H1 (cell line): ENCODE results near the gene LRRC32. TPM values are rescaled to one million over a fixed set of nuclear protein-coding genes. Genes with fewer than 3 reads are reported as not detected.

Experiments used
- CTCF ChIA-PET: fragments of 300-600 bp; sonication (Branson Sonifier 250); formaldehyde crosslinking; loops from one replicate; lab custom pipeline; 2021; ENCODE audit not compliant: partially characterized antibody; lab: Charles Lee
- POLR2A ChIA-PET: fragments of 300-600 bp; sonication (Branson Sonifier 250); formaldehyde crosslinking; loops from one replicate; lab custom pipeline; 2021; ENCODE audit warnings: inconsistent platforms; ENCODE audit not compliant: partially characterized antibody; lab: Charles Lee
- DNase-seq, 2 experiments: peaks; one replicate each; pipeline versions ENCODE4 v3.0.0 to v3.0.0-alpha.2; 2010 to 2022; ENCODE audit warnings: low spot score in 2 of 2, low read depth in 1 of 2, mixed read lengths in 1 of 2
- FAIRE-seq: peaks from 2 replicates; lab custom pipeline; 2011; peaks lifted over from hg19 to GRCh38; lab: Jason Lieb, UNC
- H2AFZ ChIP-seq: 2 replicates; pipeline ENCODE4 v1.8.1; 2012; ENCODE audit warnings: low read length, inconsistent platforms
- H2AK5ac ChIP-seq: 2 replicates; pipeline ENCODE4 v1.6.1; 2013; ENCODE audit warnings: low read depth, low read length
- H2BK120ac ChIP-seq: replicated peaks from 2 replicates; pipeline ENCODE3; 2013; ENCODE audit warnings: low read depth, low read length, inconsistent platforms
- H2BK12ac ChIP-seq: 2 replicates; pipeline ENCODE4 v1.6.1; 2013; ENCODE audit warnings: low read depth, low read length
- H2BK15ac ChIP-seq: 2 replicates; pipeline ENCODE4 v1.6.1; 2013; ENCODE audit warnings: low read length
- H2BK20ac ChIP-seq: 2 replicates; pipeline ENCODE4 v1.6.1; 2013; ENCODE audit warnings: low read length
- H2BK5ac ChIP-seq: 2 replicates; pipeline ENCODE4 v1.6.1; 2013; ENCODE audit warnings: low read depth, low read length
- H3K14ac ChIP-seq: 2 replicates; pipeline ENCODE4 v1.6.1; 2013; ENCODE audit warnings: inconsistent platforms; ENCODE audit not compliant: insufficient read length
- H3K18ac ChIP-seq: 2 replicates; pipeline ENCODE4 v1.6.1; 2013; ENCODE audit warnings: low read length; ENCODE audit errors: extremely low read depth
- H3K23ac ChIP-seq: 2 replicates; pipeline ENCODE4 v1.6.1; 2013; ENCODE audit warnings: inconsistent platforms; ENCODE audit not compliant: insufficient read length
- H3K23me2 ChIP-seq: 2 replicates; pipeline ENCODE4 v1.6.1; 2013; ENCODE audit warnings: low read depth, low read length
- H3K27ac ChIP-seq: 2 replicates; pipeline ENCODE4 v1.6.1; 2011; ENCODE audit warnings: low read depth, low read length, inconsistent platforms
- H3K27me3 ChIP-seq, 4 experiments: replicated peaks in 1 of 4; 1 replicate in 1 of 4; 2 replicates in 3 of 4; pipeline versions ENCODE4 v1.6.1 to v1.8.1; 2011 to 2013; ENCODE audit warnings: low read length in 3 of 4, mild to moderate bottlenecking in 3 of 4, inconsistent platforms in 2 of 4, mixed read lengths in 2 of 4, moderate library complexity in 1 of 4; ENCODE audit not compliant: control insufficient read depth in 3 of 4, insufficient read depth in 3 of 4; ENCODE audit errors: extremely low read depth in 1 of 4
- H3K36me3 ChIP-seq, 4 experiments: 2 replicates each; pipeline versions ENCODE4 v1.6.1 to v1.8.1; 2011 to 2013; ENCODE audit warnings: mild to moderate bottlenecking in 4 of 4, low read length in 3 of 4, moderate library complexity in 2 of 4, control low read depth in 1 of 4, inconsistent platforms in 1 of 4; ENCODE audit not compliant: insufficient read depth in 4 of 4, control insufficient read depth in 2 of 4
- H3K4ac ChIP-seq: replicated peaks from 2 replicates; pipeline ENCODE3; 2013; ENCODE audit warnings: low read length, low read depth, mixed read lengths, inconsistent platforms; ENCODE audit not compliant: insufficient read length
- H3K4me1 ChIP-seq, 4 experiments: replicated peaks in 1 of 4; 1 replicate in 1 of 4; 2 replicates in 3 of 4; pipeline versions ENCODE4 v1.6.1 to v1.8.1; 2011 to 2013; ENCODE audit warnings: low read length in 3 of 4, inconsistent platforms in 2 of 4, mixed read lengths in 1 of 4; ENCODE audit not compliant: insufficient read depth in 4 of 4, control insufficient read depth in 3 of 4
- H3K4me2 ChIP-seq, 2 experiments: 2 replicates each; pipeline versions ENCODE4 v1.6.1 to v1.8.1; 2011 to 2013; ENCODE audit warnings: low read depth in 2 of 2, low read length in 2 of 2, control low read depth in 1 of 2, inconsistent platforms in 1 of 2, mild to moderate bottlenecking in 1 of 2; ENCODE audit not compliant: insufficient read depth in 1 of 2
- H3K4me3 ChIP-seq, 4 experiments: fragments of 200-600, 300-600 bp in 1 of 4; sonication (generic), shearing (Covaris generic), sonication (Bioruptor Twin) in 1 of 4; 2 replicates each; pipeline versions ENCODE4 v1.5.1 to v1.8.1; 2011 to 2016; ENCODE audit warnings: low read length in 4 of 4, low read depth in 3 of 4, control low read depth in 2 of 4, inconsistent platforms in 2 of 4, mild to moderate bottlenecking in 2 of 4, mixed read lengths in 1 of 4, moderate library complexity in 1 of 4; ENCODE audit not compliant: insufficient read depth in 2 of 4; ENCODE audit errors: extremely low read depth in 1 of 4
- H3K56ac ChIP-seq: replicated peaks from 2 replicates; pipeline ENCODE3; 2013; ENCODE audit warnings: low read depth, mild to moderate bottlenecking, mixed read lengths, low read length, inconsistent platforms; ENCODE audit not compliant: insufficient read length
- H3K79me1 ChIP-seq: 2 replicates; pipeline ENCODE4 v1.6.1; 2013; ENCODE audit warnings: low read depth, low read length, control low read depth
- H3K79me2 ChIP-seq, 2 experiments: 2 replicates each; pipeline versions ENCODE4 v1.6.1 to v1.8.1; 2012 to 2013; ENCODE audit warnings: low read length in 2 of 2, mild to moderate bottlenecking in 2 of 2, inconsistent platforms in 1 of 2; ENCODE audit not compliant: insufficient read depth in 2 of 2, control insufficient read depth in 1 of 2
- H3K9ac ChIP-seq, 4 experiments: replicated peaks in 1 of 4; 1 replicate in 1 of 4; 2 replicates in 3 of 4; pipeline versions ENCODE4 v1.6.1 to v1.8.1; 2011 to 2013; ENCODE audit warnings: low read depth in 3 of 4, low read length in 3 of 4, control low read depth in 2 of 4, mild to moderate bottlenecking in 2 of 4, moderate library complexity in 2 of 4, inconsistent platforms in 1 of 4; ENCODE audit errors: extremely low read depth in 1 of 4
- H3K9me3 ChIP-seq, 2 experiments: 2 replicates each; pipeline versions ENCODE4 v1.6.1 to v1.8.1; 2012 to 2013; ENCODE audit warnings: mild to moderate bottlenecking in 2 of 2, moderate library complexity in 2 of 2, control low read depth in 1 of 2, inconsistent platforms in 1 of 2, low read depth in 1 of 2, low read length in 1 of 2, mixed read lengths in 1 of 2; ENCODE audit not compliant: insufficient read depth in 2 of 2
- H4K20me1 ChIP-seq, 2 experiments: replicated peaks in 1 of 2; 2 replicates each; pipeline versions ENCODE3 to v1.8.1; 2011 to 2013; ENCODE audit warnings: inconsistent platforms in 2 of 2, low read length in 2 of 2, mild to moderate bottlenecking in 1 of 2; ENCODE audit not compliant: insufficient read depth in 2 of 2, control insufficient read depth in 1 of 2
- H4K5ac ChIP-seq: 2 replicates; pipeline ENCODE4 v1.6.1; 2013; ENCODE audit warnings: low read length, low read depth, mixed read lengths, inconsistent platforms; ENCODE audit not compliant: insufficient read length
- H4K8ac ChIP-seq: 2 replicates; pipeline ENCODE4 v1.8.0; 2013; ENCODE audit warnings: mild to moderate bottlenecking, moderate library complexity, low read length, inconsistent platforms; ENCODE audit not compliant: insufficient read depth; ENCODE audit errors: extremely low read depth
- H4K91ac ChIP-seq: replicated peaks from 2 replicates; pipeline ENCODE3; 2013; ENCODE audit warnings: low read length, mixed read lengths, inconsistent platforms; ENCODE audit not compliant: insufficient read length
- CBX5 ChIP-seq: fragments of 300-800, 300-1000 bp; sonication (generic); IDR thresholded peaks from 2 replicates; pipeline ENCODE4 v1.7.1; 2016; ENCODE audit warnings: antibody characterized with exemption, low read length, low read depth
- CHD1 ChIP-seq: IDR thresholded peaks from 2 replicates; pipeline ENCODE4 v1.6.1; 2012; ENCODE audit warnings: low read depth, low read length, improper control_type of control experiment
- CTBP2 ChIP-seq: IDR thresholded peaks from 2 replicates; pipeline ENCODE4 v1.7.0; 2011; ENCODE audit warnings: borderline replicate concordance, mild to moderate bottlenecking, moderate library complexity, mixed read lengths, low read length; ENCODE audit not compliant: insufficient read depth, insufficient read length
- EGR1 ChIP-seq: IDR thresholded peaks from 2 replicates; pipeline ENCODE4 v1.6.1; 2011; ENCODE audit warnings: low read depth, low read length, borderline replicate concordance
- JUN ChIP-seq: IDR thresholded peaks from 2 replicates; pipeline ENCODE4 v1.6.1; 2011; ENCODE audit warnings: low read depth, mild to moderate bottlenecking, improper control_type of control experiment, low read length
- KDM5A ChIP-seq: fragments of 200-600 bp; IDR thresholded peaks from 2 replicates; pipeline ENCODE4 v1.7.1; 2012; ENCODE audit warnings: mild to moderate bottlenecking, low read length, inconsistent platforms, mixed read lengths
- MAFK ChIP-seq: IDR thresholded peaks from 2 replicates; pipeline ENCODE4 v1.6.1; 2012; ENCODE audit warnings: low read depth, mild to moderate bottlenecking, improper control_type of control experiment, low read length
- NRF1 ChIP-seq: IDR thresholded peaks from 2 replicates; pipeline ENCODE4 v1.6.1; 2011; ENCODE audit warnings: mild to moderate bottlenecking, low read depth, low read length, improper control_type of control experiment
- RAD21 ChIP-seq, 2 experiments: IDR thresholded peaks in 1 of 2; conservative IDR thresholded peaks in 1 of 2; 2 replicates each; pipeline ENCODE4 v1.6.1; 2011; ENCODE audit warnings: low read depth in 2 of 2, low read length in 2 of 2, improper control_type of control experiment in 1 of 2, inconsistent platforms in 1 of 2, mild to moderate bottlenecking in 1 of 2, moderate library complexity in 1 of 2
- SAP30 ChIP-seq: fragments of 300-600 bp; sonication (generic); IDR thresholded peaks from 2 replicates; pipeline ENCODE4 v1.7.1; 2012; ENCODE audit warnings: low read length, moderate library complexity, mild to moderate bottlenecking, inconsistent platforms; ENCODE audit not compliant: insufficient read depth, insufficient replicate concordance
- SP4 ChIP-seq: IDR thresholded peaks from 2 replicates; pipeline ENCODE4 v1.6.1; 2012; ENCODE audit warnings: low read length, inconsistent platforms
- SRF ChIP-seq: IDR thresholded peaks from 2 replicates; pipeline ENCODE4 v1.6.1; 2011; ENCODE audit warnings: mild to moderate bottlenecking, low read depth, low read length, moderate library complexity
- TEAD4 ChIP-seq: IDR thresholded peaks from 2 replicates; pipeline ENCODE4 v1.6.1; 2012; ENCODE audit warnings: low read depth, low read length, inconsistent platforms, mixed read lengths
- WGBS, 2 experiments: shearing (Covaris generic) in 1 of 2; methylation state at CpG; one replicate each; pipeline versions ENCODE4 v1.1.6 to v1.1.7; 2013 to 2015; ENCODE audit warnings: low lambda C conversion rate in 2 of 2, mixed read lengths in 2 of 2, inconsistent platforms in 1 of 2, low coverage in 1 of 2, missing lambda C conversion rate in 1 of 2; ENCODE audit not compliant: insufficient replicate concordance in 2 of 2, insufficient coverage in 1 of 2, insufficient read length in 1 of 2; ENCODE audit errors: extremely low coverage in 1 of 2, missing lambda C conversion rate in 1 of 2; 5-methylcytosine and 5-hydroxymethylcytosine counted together
- polyA plus RNA-seq, 7 experiments: library from polyadenylated mRNA; depleted of rRNA in 3 of 7; stranded (reverse) in 5 of 7; unstranded in 2 of 7; fragments of >200 nt in 5 of 7; fragments of 200-250 nt in 2 of 7; gene quantifications; 1 replicate in 5 of 7; 2 replicates in 1 of 7; 4 replicates in 1 of 7; pipeline versions ENCODE4 v1.2.1 to v1.2.3, GENCODE V29; 2011 to 2013; ENCODE audit warnings: missing spikeins in 2 of 7, mixed read lengths in 2 of 7
- total RNA-seq: library from RNA; stranded (reverse); fragmentation: NEBNext Ultra II Directional; extraction: Animal tissue kit (Norgen Biotek cat#: 25700); gene quantifications from 2 replicates; pipeline ENCODE4 v1.2.1, GENCODE V29; 2021

Gene LRRC32
- total and polyA plus RNA-seq, 2 of the 8 experiments (the other 6 are each of a cell fraction or from before 2014, with no cell fraction given) = 0.99 to 1.9 TPM

- no peak overlapping the region for H3K4ac ChIP-seq
- H4K20me1 ChIP-seq = no peaks in the 10 kb centered on the region
- H3K9me3 ChIP-seq = no peaks in the 10 kb centered on the region
- CTCF ChIA-PET = interaction anchor here (1.1 to 2.1 kb wide), 2 partner anchors 11 to 42 kb away, joined by 3 to 8 read pairs; no protein-coding TSS in a partner anchor
- no peak overlapping the region for H3K56ac ChIP-seq
- POLR2A ChIA-PET = no interaction called here
- H3K23ac ChIP-seq = no peak overlapping the region
- no peaks in the 10 kb centered on the region for H3K27me3 ChIP-seq
- DNase-seq = no peak
- no peak overlapping the region for H2BK12ac ChIP-seq
- FAIRE-seq = no peak
- H2BK5ac ChIP-seq = no peak overlapping the region
- WGBS, 2 experiments = 78% methylated on average over 5 of the region's 5 CpGs; no CpG with 5 or more reads in 1 of the 2 experiments
- H3K36me3 ChIP-seq = no peaks in the 10 kb centered on the region
- no peak overlapping the region for H3K27ac ChIP-seq
- H3K14ac ChIP-seq = no peak overlapping the region
- no peaks in the 10 kb centered on the region for H3K79me1 ChIP-seq
- H3K9ac ChIP-seq = no peak overlapping the region
- H3K4me1 ChIP-seq = no peaks in the 10 kb centered on the region
- no peak overlapping the region for H2BK120ac ChIP-seq
- H3K18ac ChIP-seq = no peak overlapping the region
- H3K4me3 ChIP-seq = no peak overlapping the region
- H3K23me2 ChIP-seq = no peaks in the 10 kb centered on the region
- no peak overlapping the region for H3K4me2 ChIP-seq
- no peak overlapping the region for H2AK5ac ChIP-seq
- H4K91ac ChIP-seq = no peak overlapping the region
- H2BK15ac ChIP-seq = no peak overlapping the region
- no peak overlapping the region for H4K5ac ChIP-seq
- no peak overlapping the region for H2BK20ac ChIP-seq
- H2AFZ ChIP-seq = no peak overlapping the region
- H4K8ac ChIP-seq = no peak overlapping the region
- no peaks in the 10 kb centered on the region for H3K79me2 ChIP-seq
- TF ChIP-seq CHD1 = no peak
- no peak for TF ChIP-seq CBX5
- TF ChIP-seq KDM5A = no peak
- TF ChIP-seq SP4 = no peak
- no peak for TF ChIP-seq CTBP2
- no peak for TF ChIP-seq RAD21 (IDR thresholded peaks at IDR 0.05 in 1 of 2, conservative IDR thresholded peaks at IDR 0.05 in 1 of 2; ENCODE audit: low read depth in 2 of 2, low read length in 2 of 2)
- no peak for TF ChIP-seq JUN
- no peak for TF ChIP-seq MAFK
- TF ChIP-seq NRF1 = no peak
- no peak for TF ChIP-seq SAP30
- TF ChIP-seq SRF = no peak
- no peak for TF ChIP-seq TEAD4
- no peak for TF ChIP-seq EGR1
Observed at GRCh38 chr11:76640501-76640900, 30.0 kb downstream of the LRRC32 start.
